HL-60 (cell line): Measurements from ENCODE around the gene CALHM1.

Experiments
- DNase-seq, 2 experiments: peaks; one replicate each; pipeline ENCODE4 v3.0.0-alpha.2; 2010 to 2020; ENCODE audit warnings: low read depth in 1 of 2, low spot score in 1 of 2
- H3K27ac ChIP-seq: fragments of 250-450 bp; sonication (Bioruptor Pico); replicated peaks from 2 replicates; pipeline ENCODE4 v1.5.1; 2020; ENCODE audit warnings: mild to moderate bottlenecking, moderate library complexity
- H3K27me3 ChIP-seq: fragments of 250-450 bp; sonication (Bioruptor Pico); 2 replicates; pipeline ENCODE4 v1.5.1; 2021; ENCODE audit warnings: mild to moderate bottlenecking, moderate library complexity; ENCODE audit not compliant: insufficient read depth, poor library complexity, severe bottlenecking
- H3K4me3 ChIP-seq: replicated peaks from 2 replicates; pipeline ENCODE4 v1.5.1; 2011; ENCODE audit warnings: mild to moderate bottlenecking, control low read depth, low read length; ENCODE audit not compliant: insufficient read depth
- CTCF ChIP-seq: IDR thresholded peaks from one replicate; pipeline ENCODE4 v1.5.1; 2011; ENCODE audit warnings: low read length, control low read depth, inconsistent platforms; ENCODE audit not compliant: insufficient read depth
- GABPA ChIP-seq: IDR thresholded peaks from 2 replicates; pipeline ENCODE4 v1.6.1; 2012; ENCODE audit warnings: low read depth
- POLR2AphosphoS5 ChIP-seq: IDR thresholded peaks from 2 replicates; pipeline ENCODE4 v1.6.1; 2012; ENCODE audit warnings: low read depth
- REST ChIP-seq: IDR thresholded peaks from 2 replicates; pipeline ENCODE4 v1.6.1; 2012; ENCODE audit warnings: low read depth; ENCODE audit not compliant: insufficient replicate concordance
- SPI1 ChIP-seq: IDR thresholded peaks from 2 replicates; pipeline ENCODE4 v1.6.1; 2012; ENCODE audit warnings: low read depth, mild to moderate bottlenecking, borderline replicate concordance
- long read RNA-seq: library from polyadenylated mRNA; unstranded; transcript quantifications from one replicate; pipeline ENCODE4 v2.0.0, GENCODE V29; 2020

Gene CALHM1
- long read RNA-seq, result 0 reads

- Histone ChIP-seq H3K27me3 (no peaks in the 10 kb centered on the region), H3K4me3 (no peak within 1 kb of the TSS), H3K27ac (no peak within 1 kb of the TSS)
- no peak for TF ChIP-seq SPI1
- no peak for TF ChIP-seq GABPA
- TF ChIP-seq CTCF, result no peak
- TF ChIP-seq REST, result no peak
- no peak for TF ChIP-seq POLR2AphosphoS5
- peak; percentile 65 to 74 for DNase-seq
Observed at GRCh38 chr10:103458720-103459119, at the start of gene CALHM1. Gene CALHM1 (minus strand): TSS chr10:103458900. CDS start chr10:103458751, 149 bp downstream.

- no peak overlapping the region for H3K4me3 ChIP-seq
- H3K27me3 ChIP-seq, result no peaks in the 10 kb centered on the region
- TF ChIP-seq SPI1 (peak; percentile 41; the same call in 1 of the 2 replicates), CTCF (no peak)
- H3K27ac ChIP-seq, result no peak overlapping the region
- no peak for DNase-seq
Observed at GRCh38 chr10:103507235-103508191, 48.8 kb upstream of the CALHM1 start.

GRCh38 chr10:103506061-103506460 lies 47.4 kb upstream of the CALHM1 start:
- no peak overlapping the region for H3K4me3 ChIP-seq
- H3K27me3 ChIP-seq, result no peaks in the 10 kb centered on the region
- H3K27ac ChIP-seq, result no peak overlapping the region
- no peak for DNase-seq
- no peak for TF ChIP-seq REST
- TF ChIP-seq POLR2AphosphoS5, result no peak
- TF ChIP-seq CTCF, result no peak
